Chondrocyte (in vitro differentiated cells): ENCODE data around the gene KIAA2012. TPM values are rescaled to one million over a fixed set of nuclear protein-coding genes. Genes with fewer than 3 reads are reported as not detected.

Source experiments
- DNase-seq: peaks from one replicate; pipeline ENCODE4 v3.0.0; 2021; ENCODE audit warnings: mixed read lengths, low spot score
- H3K27ac Mint-ChIP-seq: one replicate; pipeline ENCODE4 v1.8.0; 2021; ENCODE audit warnings: mild to moderate bottlenecking, moderate library complexity, mixed read lengths; ENCODE audit not compliant: unreplicated experiment
- H3K27me3 Mint-ChIP-seq: 2 replicates; pipeline ENCODE4 v1.8.0; 2021; ENCODE audit warnings: low read depth, mixed read lengths
- H3K36me3 Mint-ChIP-seq: 2 replicates; pipeline ENCODE4 v1.8.0; 2021; ENCODE audit warnings: low read depth, mixed read lengths
- H3K4me1 Mint-ChIP-seq: 2 replicates; pipeline ENCODE4 v1.8.0; 2021; ENCODE audit warnings: low read depth, mild to moderate bottlenecking, mixed read lengths
- H3K4me3 Mint-ChIP-seq: one replicate; pipeline ENCODE4 v1.8.0; 2021; ENCODE audit warnings: mild to moderate bottlenecking, moderate library complexity, mixed read lengths; ENCODE audit not compliant: unreplicated experiment
- H3K9me3 Mint-ChIP-seq: 2 replicates; pipeline ENCODE4 v1.8.0; 2021; ENCODE audit warnings: low read depth, mixed read lengths
- total RNA-seq: library from RNA; stranded (reverse); gene quantifications from 3 replicates; pipeline ENCODE4 v1.2.1, GENCODE V29; 2021
- TF ChIP-seq, protein P1 (sequence below): fragments of 200-600 bp; sonication (generic); IDR thresholded peaks from 2 replicates; pipeline ENCODE4 v1.5.0; 2021; ENCODE audit warnings: antibody characterized with exemption, mild to moderate bottlenecking, moderate library complexity

KIAA2012 gene
- total RNA-seq, 1 donor from 2014 or later: not detected

DNA sequence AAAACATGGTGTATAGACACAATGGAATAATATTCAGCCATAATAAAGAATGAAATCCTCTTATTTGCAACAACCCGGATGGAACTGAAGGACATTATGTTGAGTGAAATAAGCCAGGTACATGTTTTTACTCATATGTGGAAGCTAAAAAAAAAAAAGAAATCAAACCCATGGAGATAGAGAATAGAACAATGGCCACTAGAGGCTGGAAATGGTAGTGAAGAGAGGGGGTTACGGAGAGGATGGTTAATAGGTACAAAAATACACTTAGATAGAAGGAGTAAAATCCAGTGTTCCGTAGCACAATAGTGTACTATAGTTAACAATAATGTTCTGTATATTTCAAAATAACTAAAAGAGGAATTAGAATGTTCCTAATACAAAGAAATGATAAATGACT lies 12.8 kb upstream of the KIAA2012 start:
- H3K36me3 Mint-ChIP-seq: no peaks in the 10 kb centered on the region
- H3K27ac Mint-ChIP-seq: no peak overlapping the region
- no peak overlapping the region for H3K4me3 Mint-ChIP-seq
- H3K27me3 Mint-ChIP-seq: no peaks in the 10 kb centered on the region
- H3K9me3 Mint-ChIP-seq: no peaks in the 10 kb centered on the region
- peaks cover 15% of the 10 kb centered on the region for H3K4me1 Mint-ChIP-seq
- DNase-seq: no peak
- TF ChIP-seq, protein P1, sequence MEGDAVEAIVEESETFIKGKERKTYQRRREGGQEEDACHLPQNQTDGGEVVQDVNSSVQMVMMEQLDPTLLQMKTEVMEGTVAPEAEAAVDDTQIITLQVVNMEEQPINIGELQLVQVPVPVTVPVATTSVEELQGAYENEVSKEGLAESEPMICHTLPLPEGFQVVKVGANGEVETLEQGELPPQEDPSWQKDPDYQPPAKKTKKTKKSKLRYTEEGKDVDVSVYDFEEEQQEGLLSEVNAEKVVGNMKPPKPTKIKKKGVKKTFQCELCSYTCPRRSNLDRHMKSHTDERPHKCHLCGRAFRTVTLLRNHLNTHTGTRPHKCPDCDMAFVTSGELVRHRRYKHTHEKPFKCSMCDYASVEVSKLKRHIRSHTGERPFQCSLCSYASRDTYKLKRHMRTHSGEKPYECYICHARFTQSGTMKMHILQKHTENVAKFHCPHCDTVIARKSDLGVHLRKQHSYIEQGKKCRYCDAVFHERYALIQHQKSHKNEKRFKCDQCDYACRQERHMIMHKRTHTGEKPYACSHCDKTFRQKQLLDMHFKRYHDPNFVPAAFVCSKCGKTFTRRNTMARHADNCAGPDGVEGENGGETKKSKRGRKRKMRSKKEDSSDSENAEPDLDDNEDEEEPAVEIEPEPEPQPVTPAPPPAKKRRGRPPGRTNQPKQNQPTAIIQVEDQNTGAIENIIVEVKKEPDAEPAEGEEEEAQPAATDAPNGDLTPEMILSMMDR: peak; percentile 56

DNA sequence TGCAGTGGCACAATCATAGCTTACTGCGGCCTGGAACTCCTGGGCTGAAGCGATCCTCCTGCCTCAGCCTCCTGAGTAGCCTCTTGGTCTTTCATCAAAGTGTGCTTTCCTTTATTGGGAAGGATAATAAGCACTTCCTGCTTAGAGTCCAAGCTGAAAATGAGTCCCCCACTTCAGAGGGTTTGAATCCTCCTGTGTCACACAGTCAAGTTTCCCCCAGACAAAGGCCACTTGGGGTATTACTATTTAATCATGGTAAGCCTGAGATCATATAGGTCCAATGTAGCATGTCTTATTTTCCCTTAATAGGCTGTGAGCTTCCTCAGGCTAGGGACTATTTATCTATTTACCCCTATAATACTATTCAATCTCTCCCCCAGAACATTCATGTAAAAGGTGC lies 11.4 kb upstream of the KIAA2012 start:
- Mint-ChIP-seq H3K4me3 (no peak overlapping the region), H3K4me1 (peaks cover 15% of the 10 kb centered on the region), H3K9me3 (no peaks in the 10 kb centered on the region), H3K36me3 (no peaks in the 10 kb centered on the region), H3K27ac (no peak overlapping the region), H3K27me3 (no peaks in the 10 kb centered on the region)
- TF ChIP-seq, protein P1: no peak
- DNase-seq: no peak

DNA sequence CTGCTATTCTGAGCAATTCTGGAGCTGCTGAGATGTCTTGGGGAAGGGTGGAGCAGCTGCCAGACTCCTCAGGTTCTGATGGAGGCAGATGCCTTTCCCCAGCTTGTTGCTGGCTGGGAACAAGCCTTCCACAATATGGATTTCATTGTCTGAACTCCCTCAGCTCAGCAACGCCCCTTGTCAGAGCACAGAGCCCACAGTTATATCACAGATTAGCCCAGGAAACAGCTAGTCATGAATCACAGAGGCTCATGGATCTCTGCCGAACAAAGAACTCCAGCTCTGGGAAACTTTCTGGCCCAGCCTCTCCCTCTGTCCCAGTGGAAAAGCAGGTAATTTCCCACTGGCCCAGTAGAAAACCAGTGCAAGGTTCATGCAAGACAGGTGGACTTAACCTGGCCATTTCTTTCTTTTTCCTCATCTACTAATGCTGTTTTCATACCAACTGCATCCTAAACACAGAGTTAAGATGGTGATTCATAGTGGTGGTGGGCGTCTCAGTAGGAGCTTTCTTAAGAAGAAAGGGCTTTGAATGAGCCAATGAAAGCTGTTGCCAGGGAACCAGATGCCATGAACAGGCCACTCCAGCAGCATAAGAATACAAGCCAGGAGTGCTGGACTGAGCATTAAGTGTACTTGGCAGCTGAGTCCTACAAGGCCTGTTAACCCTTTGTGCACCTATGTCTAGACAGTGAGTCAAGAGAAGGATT lies 8.7 kb upstream of the KIAA2012 start:
- no peaks in the 10 kb centered on the region for H3K36me3 Mint-ChIP-seq
- peaks cover 15% of the 10 kb centered on the region for H3K4me1 Mint-ChIP-seq
- no peaks in the 10 kb centered on the region for H3K27me3 Mint-ChIP-seq
- TF ChIP-seq, protein P1: no peak
- H3K4me3 Mint-ChIP-seq: no peak overlapping the region
- no peaks in the 10 kb centered on the region for H3K9me3 Mint-ChIP-seq
- H3K27ac Mint-ChIP-seq: peak overlapping the region; percentile 84
- DNase-seq: no peak

DNA sequence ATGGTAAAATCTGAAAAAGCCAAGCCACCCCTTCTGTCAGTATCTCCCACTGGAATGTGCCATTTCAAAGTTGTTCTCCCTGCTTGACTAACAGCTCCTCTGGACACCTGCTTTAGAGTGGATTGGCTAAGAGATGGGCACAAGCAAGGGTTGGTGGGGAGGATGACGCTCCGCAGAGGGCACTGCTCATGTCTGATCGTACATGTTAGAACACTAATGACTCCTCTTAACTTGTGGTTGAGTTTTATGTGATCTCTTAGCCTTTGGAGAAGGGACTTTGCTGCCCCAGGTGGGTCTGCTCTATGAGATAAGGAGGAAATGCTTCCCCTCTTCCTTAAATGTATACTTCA lies 8.2 kb upstream of the KIAA2012 start:
- H3K36me3 Mint-ChIP-seq: no peaks in the 10 kb centered on the region
- H3K27ac Mint-ChIP-seq: peak overlapping the region; percentile 84
- peaks cover 15% of the 10 kb centered on the region for H3K4me1 Mint-ChIP-seq
- no peaks in the 10 kb centered on the region for H3K9me3 Mint-ChIP-seq
- H3K27me3 Mint-ChIP-seq: no peaks in the 10 kb centered on the region
- no peak for DNase-seq
- TF ChIP-seq, protein P1: no peak
- H3K4me3 Mint-ChIP-seq: no peak overlapping the region

DNA sequence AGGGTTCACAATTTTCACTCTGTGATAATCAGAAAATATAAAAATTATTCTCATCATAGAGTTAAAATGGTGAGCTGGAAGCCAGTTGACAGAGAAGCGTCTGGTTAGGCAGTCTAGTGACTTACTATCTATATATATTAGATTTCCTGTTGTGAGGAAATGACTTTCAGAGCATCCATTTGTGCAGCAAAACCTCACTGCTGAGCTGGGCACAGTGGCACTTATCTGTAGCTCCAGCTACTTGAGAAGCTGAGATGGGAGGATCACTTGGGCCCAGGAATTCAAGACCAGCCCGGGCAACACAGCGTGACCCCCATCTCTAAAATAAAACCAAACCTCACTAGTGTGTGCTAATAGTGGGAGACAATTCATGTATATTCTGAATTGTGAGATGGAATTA lies 7.2 kb upstream of the KIAA2012 start:
- DNase-seq: no peak
- H3K4me1 Mint-ChIP-seq: peaks cover 15% of the 10 kb centered on the region
- H3K27me3 Mint-ChIP-seq: no peaks in the 10 kb centered on the region
- H3K27ac Mint-ChIP-seq: no peak overlapping the region
- no peaks in the 10 kb centered on the region for H3K36me3 Mint-ChIP-seq
- no peak overlapping the region for H3K4me3 Mint-ChIP-seq
- H3K9me3 Mint-ChIP-seq: no peaks in the 10 kb centered on the region
- TF ChIP-seq, protein P1: no peak
